GM20000 (cell line): Measurements from ENCODE around the gene WDFY2.

ENCODE experiments used
- DNase-seq: peaks from one replicate; pipeline ENCODE4 v3.0.0; 2012; ENCODE audit warnings: low spot score
- TF ChIP-seq, protein P1 (sequence below): IDR thresholded peaks from 2 replicates; pipeline ENCODE4 v1.5.1; 2012; ENCODE audit warnings: mild to moderate bottlenecking, control low read depth; ENCODE audit errors: extremely low read depth, missing control alignments

Gene WDFY2

DNA sequence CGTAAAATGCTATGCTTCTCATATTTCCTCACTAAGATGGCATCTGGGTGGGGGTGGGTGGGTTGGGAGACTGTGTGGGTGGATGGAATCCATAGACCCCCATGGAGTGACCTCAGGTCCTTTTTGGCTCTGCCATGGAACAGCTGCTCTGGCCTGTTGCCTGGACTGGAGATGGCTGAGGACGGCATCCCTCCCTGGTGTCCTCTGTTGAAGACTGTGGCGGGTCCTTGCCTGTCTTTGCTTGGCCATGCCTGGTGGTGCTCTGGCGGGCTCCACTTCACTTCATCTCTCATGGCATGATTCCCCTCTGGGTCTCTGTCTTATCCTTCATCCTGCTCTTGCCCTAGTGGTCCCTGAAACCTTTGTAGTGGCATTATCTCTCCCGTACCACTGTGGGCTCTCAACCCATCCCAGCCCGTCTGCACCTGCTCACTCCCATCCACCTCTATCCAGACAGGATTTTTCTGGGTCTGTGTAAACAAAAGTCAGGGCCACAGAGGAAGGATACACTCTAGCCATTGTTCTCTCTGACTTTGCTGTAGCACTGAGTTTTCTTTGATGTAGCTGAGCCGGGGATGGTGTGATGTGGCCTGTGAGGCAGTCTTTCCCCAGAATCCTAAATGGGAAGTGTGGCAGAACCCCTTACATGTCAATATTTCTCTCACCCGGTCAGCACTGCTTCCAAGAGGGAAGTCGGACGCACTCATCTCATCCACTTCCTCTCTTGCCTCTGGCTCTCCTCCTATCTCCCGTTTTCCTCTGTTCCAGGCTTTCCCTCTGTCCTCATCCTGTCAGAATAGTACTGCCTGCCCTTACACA is 36.1 kb downstream of the WDFY2 start:
- DNase-seq = no peak
- TF ChIP-seq, protein P1, sequence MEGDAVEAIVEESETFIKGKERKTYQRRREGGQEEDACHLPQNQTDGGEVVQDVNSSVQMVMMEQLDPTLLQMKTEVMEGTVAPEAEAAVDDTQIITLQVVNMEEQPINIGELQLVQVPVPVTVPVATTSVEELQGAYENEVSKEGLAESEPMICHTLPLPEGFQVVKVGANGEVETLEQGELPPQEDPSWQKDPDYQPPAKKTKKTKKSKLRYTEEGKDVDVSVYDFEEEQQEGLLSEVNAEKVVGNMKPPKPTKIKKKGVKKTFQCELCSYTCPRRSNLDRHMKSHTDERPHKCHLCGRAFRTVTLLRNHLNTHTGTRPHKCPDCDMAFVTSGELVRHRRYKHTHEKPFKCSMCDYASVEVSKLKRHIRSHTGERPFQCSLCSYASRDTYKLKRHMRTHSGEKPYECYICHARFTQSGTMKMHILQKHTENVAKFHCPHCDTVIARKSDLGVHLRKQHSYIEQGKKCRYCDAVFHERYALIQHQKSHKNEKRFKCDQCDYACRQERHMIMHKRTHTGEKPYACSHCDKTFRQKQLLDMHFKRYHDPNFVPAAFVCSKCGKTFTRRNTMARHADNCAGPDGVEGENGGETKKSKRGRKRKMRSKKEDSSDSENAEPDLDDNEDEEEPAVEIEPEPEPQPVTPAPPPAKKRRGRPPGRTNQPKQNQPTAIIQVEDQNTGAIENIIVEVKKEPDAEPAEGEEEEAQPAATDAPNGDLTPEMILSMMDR = no peak

DNA sequence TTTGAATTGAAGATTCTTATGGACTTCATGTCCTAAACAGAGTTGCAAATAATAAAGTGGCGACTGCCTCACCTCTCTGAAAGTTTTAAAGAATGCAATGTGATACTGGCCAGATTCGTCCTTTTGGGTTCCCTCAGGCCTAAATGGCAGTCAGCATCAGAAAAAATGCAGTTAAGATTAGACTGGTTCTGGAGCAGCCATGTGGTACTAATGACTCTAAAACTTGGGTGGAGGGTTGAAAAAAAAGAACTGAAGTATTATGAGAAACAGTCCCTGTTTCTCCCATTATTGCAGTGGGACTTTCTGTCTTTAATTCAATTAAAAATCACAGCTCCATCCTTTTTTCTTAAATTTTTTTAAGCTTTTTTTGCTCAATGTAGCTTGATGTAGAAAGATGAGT is 37.3 kb downstream of the WDFY2 start:
- DNase-seq = no peak
- TF ChIP-seq, protein P1 = no peak

DNA sequence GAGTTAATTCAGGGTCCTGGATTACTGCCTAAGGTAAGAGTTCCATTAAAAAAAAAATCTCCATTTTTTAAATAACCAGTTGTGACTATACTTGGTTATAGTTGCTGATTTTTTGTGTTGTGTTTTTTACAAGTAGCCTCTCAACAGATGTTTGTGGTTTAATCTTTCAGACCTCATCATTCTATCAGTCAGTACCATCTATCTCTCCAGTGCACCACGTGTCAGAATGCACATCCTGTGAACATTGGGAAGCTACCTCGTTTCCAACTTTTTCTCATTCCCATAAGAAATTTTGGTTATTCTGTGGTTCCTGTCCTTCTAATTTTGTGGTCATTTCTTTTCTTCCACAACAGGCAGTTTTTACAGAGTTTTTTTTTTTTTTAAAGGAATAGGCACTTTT is 39.2 kb downstream of the WDFY2 start:
- no peak for DNase-seq
- TF ChIP-seq, protein P1 = no peak

DNA sequence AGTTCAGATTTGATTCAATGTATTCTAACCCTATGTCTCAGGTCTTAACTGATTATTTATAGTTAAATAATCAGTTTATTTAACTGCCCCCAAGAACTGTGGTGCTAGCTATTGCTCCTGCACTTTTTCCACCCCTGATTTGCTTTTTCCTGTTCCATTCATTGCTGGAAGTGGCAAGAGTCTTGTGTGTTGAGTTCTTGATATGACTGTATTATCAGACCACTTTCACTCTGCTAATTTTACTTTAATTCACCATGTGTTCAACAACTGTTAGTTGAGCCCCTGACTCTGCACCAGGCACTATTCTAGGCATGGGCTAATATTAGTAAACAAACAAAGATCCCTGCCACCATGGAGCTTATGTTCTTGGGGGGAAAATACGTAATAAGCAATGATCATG is 39.9 kb downstream of the WDFY2 start:
- no peak for DNase-seq
- TF ChIP-seq, protein P1 = no peak

DNA sequence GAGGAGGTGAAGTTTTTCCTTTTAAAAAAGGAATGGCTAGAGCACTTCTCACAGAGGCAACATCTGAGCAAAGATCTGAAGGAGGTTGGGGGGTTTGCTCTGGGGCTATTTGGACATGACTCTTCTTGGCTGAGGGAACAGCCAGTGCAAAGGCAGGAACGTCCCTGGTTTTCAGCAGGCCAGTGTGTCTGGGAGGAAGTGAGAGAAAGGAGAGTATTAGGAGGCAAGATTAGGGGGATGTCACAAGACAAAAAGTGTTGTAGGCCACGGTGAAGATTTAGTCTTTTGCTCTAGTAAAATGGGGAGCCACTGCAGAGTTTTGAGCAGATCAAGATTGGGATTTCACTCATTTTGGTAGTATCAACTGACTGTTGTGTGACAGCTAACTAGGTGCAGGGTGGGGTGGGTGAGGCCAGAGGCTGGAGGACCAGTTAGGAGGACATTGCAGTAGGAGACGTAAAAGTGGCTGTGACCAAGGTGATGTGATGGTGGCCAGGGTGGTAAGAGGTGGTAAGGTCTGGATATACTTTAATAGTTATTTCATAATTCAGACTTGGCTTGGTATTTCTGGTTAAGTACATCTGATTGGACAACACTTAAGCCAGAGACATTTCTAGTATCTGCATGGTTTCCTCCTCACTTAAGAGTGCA is 40.6 kb downstream of the WDFY2 start:
- TF ChIP-seq, protein P1 = no peak
- no peak for DNase-seq

DNA sequence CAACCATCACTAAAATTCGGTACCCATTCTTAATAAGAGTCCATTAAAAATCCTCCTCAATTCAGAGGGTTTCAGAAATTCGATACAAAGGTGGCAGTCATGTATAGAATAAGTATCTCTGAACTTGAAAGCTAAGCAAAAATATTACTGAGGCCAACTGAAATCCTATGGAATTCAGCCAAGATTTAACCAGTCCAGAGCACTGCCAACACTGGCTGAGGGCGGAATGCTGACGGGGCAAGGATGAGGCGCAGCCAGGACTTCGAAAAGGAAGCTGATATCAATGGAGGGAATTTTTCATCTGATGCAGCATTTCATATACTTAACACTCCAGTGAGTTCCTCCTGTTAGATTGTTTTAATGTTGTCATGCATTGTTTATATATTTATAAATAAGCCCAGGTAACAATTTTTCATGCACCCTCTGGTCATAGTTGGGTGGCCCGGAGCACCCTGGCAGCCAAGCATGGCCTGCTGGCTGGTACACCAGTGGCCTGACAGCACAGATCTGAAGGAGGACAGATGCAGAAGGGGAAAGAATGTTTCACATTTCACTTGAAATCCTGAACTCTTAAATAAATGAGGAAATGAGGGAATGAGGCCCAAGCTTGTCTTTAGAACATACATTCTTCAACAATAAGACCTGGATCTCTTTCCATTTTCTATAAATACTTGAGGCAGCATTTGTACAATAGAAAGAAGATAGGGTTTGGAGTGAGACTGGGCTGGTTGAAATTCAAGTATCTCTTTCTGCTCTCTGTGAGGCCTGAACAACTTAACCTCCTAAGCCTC is 41.5 kb downstream of the WDFY2 start:
- TF ChIP-seq, protein P1 = no peak

DNA sequence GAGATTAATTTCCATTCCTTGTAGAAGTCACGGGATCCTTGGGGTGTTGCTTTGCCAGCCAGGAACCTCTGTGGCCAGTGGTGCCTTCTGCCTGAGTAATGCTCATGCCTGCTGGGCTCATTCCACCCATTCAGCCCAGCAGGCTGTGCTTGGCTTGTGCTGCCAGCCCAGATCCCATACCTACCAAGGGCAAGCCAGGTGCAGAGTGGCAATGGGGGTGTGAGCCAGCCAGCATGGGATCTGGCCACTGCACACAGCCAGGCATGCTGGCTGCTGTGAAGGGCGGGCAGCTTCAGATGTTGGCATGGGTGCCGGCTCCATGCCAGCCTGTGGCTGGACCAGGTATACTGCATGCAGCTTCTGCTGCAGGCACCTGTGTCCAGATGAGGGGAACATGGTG is 42.5 kb downstream of the WDFY2 start:
- no peak for DNase-seq
- TF ChIP-seq, protein P1 = no peak

More for the DNA sequence above, 41.5 kb downstream of the WDFY2 start:
- DNase-seq = no peak
